Spinal cord (tissue), 10 donors: ENCODE measurements around the gene MGMT. TPM values are rescaled to one million over a fixed set of nuclear protein-coding genes. Genes with fewer than 3 reads are reported as not detected.
A peak's percentile ranks its signal among the peaks of the same experiment; 100 is the strongest.

ENCODE experiments used
- DNase-seq, 6 donors: peaks; one replicate each; pipeline versions ENCODE4 v3.0.0 to v3.0.0-alpha.2; 2013 to 2015; ENCODE audit warnings: low spot score in 6 of 6, low read depth in 4 of 6
- H3K27ac ChIP-seq: one replicate; pipeline ENCODE4 v1.5.1; 2013; ENCODE audit warnings: low read depth, low read length, control low read depth
- H3K27me3 ChIP-seq: one replicate; pipeline ENCODE4 v1.6.1; 2013; ENCODE audit warnings: low read length; ENCODE audit not compliant: control insufficient read depth, insufficient read depth
- H3K36me3 ChIP-seq: one replicate; pipeline ENCODE4 v1.6.1; 2013; ENCODE audit warnings: low read length; ENCODE audit not compliant: control insufficient read depth, insufficient read depth
- H3K4me1 ChIP-seq: one replicate; pipeline ENCODE4 v1.6.1; 2013; ENCODE audit warnings: low read length; ENCODE audit not compliant: control insufficient read depth, insufficient read depth
- H3K4me3 ChIP-seq: one replicate; pipeline ENCODE4 v1.5.1; 2013; ENCODE audit warnings: low read depth, low read length, control low read depth
- H3K9me3 ChIP-seq: one replicate; pipeline ENCODE4 v1.6.1; 2013; ENCODE audit warnings: low read length; ENCODE audit not compliant: control insufficient read depth, insufficient read depth
- WGBS: methylation state at CpG from one replicate; pipeline ENCODE4 v1.1.5; 2013; ENCODE audit warnings: missing lambda C conversion rate; ENCODE audit not compliant: insufficient coverage; 5-methylcytosine and 5-hydroxymethylcytosine counted together
- polyA plus RNA-seq, 2 donors: library from polyadenylated mRNA; unstranded; fragments of 120-200 nt; gene quantifications; one replicate each; pipeline ENCODE4 v1.2.1, GENCODE V29; 2013; ENCODE audit not compliant: insufficient read length in 2 of 2
- total RNA-seq, 2 donors: library from RNA; depleted of rRNA in 1 of 2; stranded (reverse); fragments of 120-200 nt in 1 of 2; fragments of >200 nt in 1 of 2; gene quantifications; one replicate each; pipeline versions ENCODE4 v1.2.3 to v1.2.4, GENCODE V29; 2013 to 2014
- donor health status: healthy.

Gene MGMT
- total and polyA plus RNA-seq, 4 donors = 10.4 to 31.9 (median 13.7) TPM

DNA sequence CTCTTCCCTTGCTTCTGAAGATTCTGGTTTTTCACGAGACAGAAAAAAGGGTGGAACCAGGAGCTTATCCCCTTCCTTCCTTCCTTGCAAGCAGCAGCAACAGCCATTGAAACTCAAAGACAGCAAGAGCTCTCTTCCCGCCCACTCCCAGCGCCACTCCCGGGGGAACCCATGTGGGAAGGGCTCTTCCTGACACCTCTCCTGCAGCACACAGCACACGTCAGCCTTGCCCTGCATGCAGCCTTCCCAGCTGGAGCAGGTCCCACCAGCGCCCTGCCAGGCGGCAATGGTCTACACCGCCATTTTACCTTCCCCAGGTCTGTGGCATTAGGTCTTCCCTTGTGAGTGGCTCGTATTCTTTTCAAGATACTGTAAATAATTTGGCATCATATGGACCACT is 161.8 kb downstream of the MGMT start:
- H3K4me3 ChIP-seq = no peak overlapping the region
- WGBS = 95% methylated on average over 9 of the region's 9 CpGs
- H3K9me3 ChIP-seq = peaks cover under 1% of the 10 kb centered on the region
- DNase-seq = no peak
- no peak overlapping the region for H3K27ac ChIP-seq
- H3K27me3 ChIP-seq = no peaks in the 10 kb centered on the region
- H3K4me1 ChIP-seq = peaks cover 3% of the 10 kb centered on the region
- no peaks in the 10 kb centered on the region for H3K36me3 ChIP-seq

DNA sequence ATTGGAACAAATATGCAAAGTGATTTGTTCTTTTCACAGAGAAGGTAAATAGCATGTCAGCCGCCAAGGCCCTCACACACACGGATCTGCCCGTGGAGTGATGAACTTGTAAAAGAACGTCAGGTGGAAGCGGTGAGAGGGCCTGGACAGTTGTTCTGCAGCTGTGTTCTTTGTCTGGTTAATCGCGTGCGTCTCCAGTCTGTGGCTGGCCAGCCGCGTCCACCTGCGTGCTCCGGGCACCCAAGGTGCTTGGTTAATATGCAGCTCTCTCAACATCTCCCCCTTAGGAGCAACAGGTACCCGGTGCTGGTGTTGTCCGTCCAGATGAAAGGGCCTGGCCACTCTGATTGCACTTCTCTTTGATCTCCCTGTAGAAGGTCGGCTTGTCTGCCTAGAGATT is 162.9 kb downstream of the MGMT start:
- Histone ChIP-seq H3K9me3 (peaks cover 2% of the 10 kb centered on the region), H3K27me3 (no peaks in the 10 kb centered on the region), H3K4me1 (peaks cover 3% of the 10 kb centered on the region), H3K36me3 (no peaks in the 10 kb centered on the region), H3K27ac (no peak overlapping the region), H3K4me3 (no peak overlapping the region)
- WGBS = 88% methylated on average over 8 of the region's 15 CpGs
- no peak for DNase-seq

DNA sequence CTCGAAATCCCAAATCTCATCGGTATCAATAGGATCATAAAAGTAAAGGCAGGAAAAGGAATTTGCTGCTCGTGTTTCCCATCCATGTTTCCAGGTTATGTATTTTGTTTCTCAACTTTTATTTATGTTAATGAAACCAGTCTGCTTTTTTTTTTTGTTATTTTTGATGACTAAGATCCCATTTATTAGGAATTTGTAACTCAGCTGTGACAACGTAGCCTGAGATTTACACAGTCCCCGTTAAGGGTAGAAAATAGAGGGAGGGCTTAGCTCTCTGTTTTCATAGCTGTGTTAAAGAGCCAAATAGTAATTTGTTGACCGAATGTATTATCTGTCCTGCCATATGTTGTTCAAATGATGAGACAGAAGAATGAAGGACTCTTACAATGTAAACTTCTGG is 164.0 kb downstream of the MGMT start:
- no CpG with 5 or more reads among the region's 6 CpGs for WGBS
- Histone ChIP-seq H3K27ac (no peak overlapping the region), H3K36me3 (no peaks in the 10 kb centered on the region), H3K27me3 (no peaks in the 10 kb centered on the region), H3K4me3 (no peak overlapping the region), H3K9me3 (peaks cover 2% of the 10 kb centered on the region), H3K4me1 (peaks cover 3% of the 10 kb centered on the region)
- no peak for DNase-seq

DNA sequence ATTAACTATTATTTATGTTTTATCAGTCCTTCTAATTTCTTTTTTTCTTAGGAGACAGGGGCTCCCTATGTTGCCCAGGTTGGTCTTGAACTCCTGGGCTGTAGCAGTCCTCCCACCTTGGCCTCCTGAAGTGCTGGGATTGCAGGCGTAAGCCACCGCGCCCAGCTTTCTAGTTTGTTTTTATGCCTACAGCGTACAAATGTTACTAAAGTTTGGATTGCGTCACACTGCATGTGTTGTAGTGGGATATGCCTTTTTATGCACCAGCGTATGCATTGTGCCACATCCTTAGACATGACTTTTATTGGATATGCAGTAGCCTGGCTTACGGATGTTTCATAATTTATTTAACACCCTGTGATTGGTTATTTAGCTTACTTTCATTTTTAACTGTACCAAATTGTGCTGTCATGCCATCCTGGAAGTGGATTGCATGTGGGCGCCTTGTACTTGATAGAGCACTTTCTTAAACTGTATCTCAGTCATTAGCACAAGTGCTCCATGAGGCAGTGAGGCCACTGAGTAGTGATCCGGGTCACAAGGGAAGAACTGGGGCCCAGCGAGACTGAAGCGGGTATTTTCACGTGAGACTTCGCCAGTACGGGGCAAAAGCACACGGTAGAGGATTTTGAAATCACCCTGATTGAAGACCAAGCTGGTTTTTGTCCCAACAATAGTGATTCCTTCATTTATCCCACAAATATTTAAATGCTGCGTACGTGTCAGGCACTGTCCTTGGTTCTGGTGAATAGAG is 165.0 kb downstream of the MGMT start:
- no peaks in the 10 kb centered on the region for H3K36me3 ChIP-seq
- H3K4me1 ChIP-seq = no peaks in the 10 kb centered on the region
- H3K9me3 ChIP-seq = peaks cover 2% of the 10 kb centered on the region
- no peak for DNase-seq
- no peaks in the 10 kb centered on the region for H3K27me3 ChIP-seq
- H3K27ac ChIP-seq = no peak overlapping the region
- WGBS = 94% methylated on average over 12 of the region's 17 CpGs
- no peak overlapping the region for H3K4me3 ChIP-seq

DNA sequence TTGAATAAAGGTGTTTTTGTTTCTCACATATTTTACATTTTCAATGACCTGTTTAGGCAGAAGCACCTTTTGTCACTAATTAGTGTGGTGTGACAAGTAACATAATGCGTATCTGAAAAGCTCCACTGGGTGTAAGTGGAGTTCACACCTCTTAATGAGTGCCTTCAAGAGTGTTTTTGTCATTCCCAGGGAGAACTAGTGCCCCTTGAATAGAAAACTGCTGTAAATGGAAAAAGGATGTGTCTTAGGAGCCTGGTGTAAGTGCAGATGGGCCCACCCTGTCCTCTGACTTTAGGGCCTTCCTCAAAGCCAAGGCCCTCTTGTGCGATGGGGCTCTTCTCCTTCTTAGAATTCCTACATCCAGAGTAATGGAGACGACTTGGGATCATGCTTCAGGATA is 170.0 kb downstream of the MGMT start:
- Histone ChIP-seq H3K4me3 (no peak overlapping the region), H3K27me3 (no peaks in the 10 kb centered on the region), H3K9me3 (peaks cover 4% of the 10 kb centered on the region), H3K36me3 (no peaks in the 10 kb centered on the region), H3K4me1 (no peaks in the 10 kb centered on the region), H3K27ac (no peak overlapping the region)
- WGBS = 20% methylated on average over 1 of the region's 3 CpGs
- no peak for DNase-seq

DNA sequence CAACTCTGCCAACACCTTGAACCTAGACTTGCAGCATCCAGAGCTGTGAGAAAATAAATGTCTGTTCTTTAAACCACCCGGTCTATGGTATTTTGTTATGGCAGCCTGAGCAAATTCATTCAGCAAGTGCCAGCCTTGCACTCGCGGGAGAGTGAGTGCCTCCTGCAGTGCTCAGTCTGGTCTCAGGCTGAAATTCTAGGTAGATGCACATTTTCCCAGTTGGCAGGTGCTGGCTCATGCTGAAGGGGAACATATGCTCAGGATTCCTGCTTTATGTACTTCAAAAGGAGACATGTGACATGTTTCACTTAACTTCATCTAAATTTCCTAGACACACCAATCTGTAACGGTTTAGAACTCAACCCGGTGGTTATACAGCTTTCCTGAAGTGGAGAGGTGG is 170.8 kb downstream of the MGMT start:
- Histone ChIP-seq H3K4me3 (no peak overlapping the region), H3K27ac (no peak overlapping the region), H3K27me3 (no peaks in the 10 kb centered on the region), H3K36me3 (no peaks in the 10 kb centered on the region), H3K9me3 (peaks cover 4% of the 10 kb centered on the region), H3K4me1 (no peaks in the 10 kb centered on the region)
- WGBS = 71% methylated on average over 3 of the region's 5 CpGs
- peak in 2 of 6 donors; percentile 22 to 62 for DNase-seq

DNA sequence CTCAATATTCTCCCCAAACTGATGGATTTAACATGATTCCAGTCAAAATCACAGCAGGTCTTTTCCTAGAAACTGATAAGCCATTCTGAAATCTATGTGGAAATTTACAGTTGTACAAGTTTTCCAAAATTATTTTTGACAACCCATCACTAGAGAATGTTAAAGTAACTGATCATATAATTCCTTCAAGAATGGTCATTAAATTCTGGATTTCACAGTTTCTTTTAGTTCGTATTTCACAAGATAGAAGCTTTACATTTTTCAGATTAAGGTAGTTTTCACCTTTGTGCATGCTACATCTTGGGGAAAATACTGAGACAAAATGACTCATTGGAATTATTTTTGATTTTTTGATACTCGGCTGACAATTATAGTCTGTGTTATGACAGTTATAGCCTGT is 174.3 kb downstream of the MGMT start:
- no peak overlapping the region for H3K27ac ChIP-seq
- H3K27me3 ChIP-seq = no peaks in the 10 kb centered on the region
- no CpG with 5 or more reads among the region's 2 CpGs for WGBS
- H3K9me3 ChIP-seq = peaks cover 2% of the 10 kb centered on the region
- no peak for DNase-seq
- no peaks in the 10 kb centered on the region for H3K36me3 ChIP-seq
- no peaks in the 10 kb centered on the region for H3K4me1 ChIP-seq
- H3K4me3 ChIP-seq = no peak overlapping the region

DNA sequence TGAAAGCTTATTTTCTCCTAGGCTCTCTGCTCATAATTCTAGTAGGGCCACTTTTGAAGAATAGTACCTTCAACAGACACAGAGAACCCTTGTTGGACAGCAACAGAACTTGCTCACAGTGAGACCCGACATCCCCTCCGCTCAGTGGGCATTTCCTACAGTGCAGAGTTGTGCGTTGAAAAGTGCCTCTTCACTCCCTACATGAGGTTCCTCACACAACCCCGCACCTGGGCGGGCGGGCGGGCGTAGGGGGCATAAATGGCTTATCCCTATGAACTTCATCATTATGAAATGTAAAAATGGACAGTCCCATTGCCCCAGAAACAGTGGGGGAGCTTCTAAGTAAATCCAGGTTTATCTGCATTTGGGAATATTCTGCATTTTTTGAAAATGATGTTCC is 174.9 kb downstream of the MGMT start:
- H3K4me3 ChIP-seq = no peak overlapping the region
- no peaks in the 10 kb centered on the region for H3K27me3 ChIP-seq
- DNase-seq = no peak
- no peak overlapping the region for H3K27ac ChIP-seq
- 60% methylated on average over 1 of the region's 8 CpGs for WGBS
- H3K9me3 ChIP-seq = peaks cover 2% of the 10 kb centered on the region
- peaks cover 4% of the 10 kb centered on the region for H3K4me1 ChIP-seq
- no peaks in the 10 kb centered on the region for H3K36me3 ChIP-seq

DNA sequence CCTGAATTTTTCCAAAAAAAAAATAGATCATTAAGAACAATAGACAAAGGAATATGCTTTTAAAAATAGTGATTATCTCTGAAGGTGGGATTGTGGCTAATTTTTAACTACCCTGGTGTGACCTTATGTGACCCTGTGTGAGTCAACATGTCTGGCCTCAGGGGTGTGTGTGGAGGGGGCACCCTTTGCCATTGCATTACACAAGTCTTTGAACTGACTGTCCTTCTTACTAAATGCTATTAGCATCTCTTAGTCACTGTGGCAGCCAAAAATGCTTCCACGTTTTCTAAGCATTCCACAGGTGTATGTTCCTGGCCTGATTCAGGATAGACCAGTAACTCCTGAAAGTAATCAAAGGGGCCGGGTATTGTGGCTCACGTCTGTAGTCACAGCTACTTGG is 175.4 kb downstream of the MGMT start:
- Histone ChIP-seq H3K36me3 (no peaks in the 10 kb centered on the region), H3K27ac (no peak overlapping the region), H3K4me3 (no peak overlapping the region), H3K4me1 (peaks cover 8% of the 10 kb centered on the region), H3K27me3 (no peaks in the 10 kb centered on the region), H3K9me3 (peaks cover 2% of the 10 kb centered on the region)
- 75% methylated on average over 3 of the region's 3 CpGs for WGBS
- no peak for DNase-seq

DNA sequence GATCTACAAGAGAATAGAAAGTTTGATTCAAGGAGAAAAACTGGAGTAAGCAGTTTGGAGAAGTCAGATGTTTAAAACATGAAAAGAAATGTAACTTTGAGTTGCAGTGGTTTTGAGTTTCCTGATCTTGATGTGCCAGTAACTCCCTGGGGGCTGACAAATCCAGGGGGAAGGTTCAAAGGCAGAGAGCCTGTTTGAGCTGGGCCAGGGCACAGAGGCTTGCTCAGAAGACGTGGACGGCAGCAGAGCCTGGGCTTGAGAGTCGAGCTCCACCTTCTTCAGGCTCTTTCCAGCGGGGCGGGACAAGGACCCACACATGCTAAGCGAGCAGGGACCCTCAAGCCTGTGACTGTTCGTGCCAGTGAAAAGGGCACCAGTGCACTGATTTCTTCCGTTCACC is 176.2 kb downstream of the MGMT start:
- H3K27ac ChIP-seq = no peak overlapping the region
- DNase-seq = no peak
- peaks cover 8% of the 10 kb centered on the region for H3K4me1 ChIP-seq
- H3K27me3 ChIP-seq = no peaks in the 10 kb centered on the region
- 94% methylated on average over 8 of the region's 8 CpGs for WGBS
- H3K4me3 ChIP-seq = no peak overlapping the region
- H3K9me3 ChIP-seq = no peaks in the 10 kb centered on the region
- H3K36me3 ChIP-seq = no peaks in the 10 kb centered on the region
